Activated naive CD8-positive, alpha-beta T cell treated with anti-CD3 and anti-CD28 coated beads for 36 hours (primary cell): ENCODE results near the gene PCDH1. TPM values are rescaled to one million over a fixed set of nuclear protein-coding genes. Genes with fewer than 3 reads are reported as not detected.
A peak's percentile ranks its signal among the peaks of the same experiment; 100 is the strongest.
"Not testable (repeated sequence)": the region's sequence is repeated elsewhere in the genome, so short reads cannot be mapped to it uniquely, and the experiment has no call there.

Source experiments
- DNase-seq: peaks from one replicate; pipeline ENCODE4 v3.0.0; 2021
- H3K27ac Mint-ChIP-seq: one replicate; pipeline ENCODE4 v1.8.0; 2022; ENCODE audit warnings: mild to moderate bottlenecking, moderate library complexity, mixed read lengths
- H3K27me3 Mint-ChIP-seq: one replicate; pipeline ENCODE4 v1.8.0; 2022; ENCODE audit warnings: mild to moderate bottlenecking, mixed read lengths
- H3K36me3 Mint-ChIP-seq: one replicate; pipeline ENCODE4 v1.8.0; 2021; ENCODE audit warnings: mild to moderate bottlenecking, mixed read lengths
- H3K4me1 Mint-ChIP-seq: one replicate; pipeline ENCODE4 v1.8.0; 2021; ENCODE audit warnings: mixed read lengths
- H3K4me3 Mint-ChIP-seq: one replicate; pipeline ENCODE4 v1.8.0; 2022; ENCODE audit warnings: mild to moderate bottlenecking, moderate library complexity, mixed read lengths
- H3K9me3 Mint-ChIP-seq: one replicate; pipeline ENCODE4 v1.8.0; 2022; ENCODE audit warnings: mixed read lengths
- total RNA-seq, 2 experiments: library from RNA; stranded (reverse); gene quantifications; one replicate each; pipeline ENCODE4 v1.2.3, GENCODE V29; 2021

PCDH1 gene
- total RNA-seq, 2 experiments from 2014 or later: not detected

DNA sequence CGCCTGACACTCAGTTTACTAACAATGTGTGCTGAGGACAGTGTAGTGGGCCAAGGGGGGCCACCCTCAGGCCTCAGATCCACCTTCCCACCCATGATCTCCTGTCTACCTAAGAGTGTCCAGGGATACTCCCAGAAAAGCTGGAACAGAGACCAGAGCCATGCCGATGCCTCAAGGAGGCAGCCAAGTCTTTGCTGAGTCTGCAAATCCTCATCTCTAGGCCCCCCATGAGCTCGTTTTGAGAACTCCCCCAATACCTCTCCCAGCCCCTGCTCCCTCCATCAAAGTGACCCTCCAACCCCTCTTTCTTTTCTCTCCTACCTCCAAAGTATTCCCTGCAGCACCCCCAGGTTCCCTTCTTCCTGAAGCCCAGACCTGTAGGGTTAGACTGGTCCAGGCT lies 53.5 kb downstream of the PCDH1 start:
- Mint-ChIP-seq H3K4me3 (no peak overlapping the region), H3K36me3 (no peaks in the 10 kb centered on the region), H3K27me3 (no peaks in the 10 kb centered on the region), H3K4me1 (no peaks in the 10 kb centered on the region), H3K27ac (no peak overlapping the region), H3K9me3 (no peaks in the 10 kb centered on the region)
- DNase-seq: no peak

DNA sequence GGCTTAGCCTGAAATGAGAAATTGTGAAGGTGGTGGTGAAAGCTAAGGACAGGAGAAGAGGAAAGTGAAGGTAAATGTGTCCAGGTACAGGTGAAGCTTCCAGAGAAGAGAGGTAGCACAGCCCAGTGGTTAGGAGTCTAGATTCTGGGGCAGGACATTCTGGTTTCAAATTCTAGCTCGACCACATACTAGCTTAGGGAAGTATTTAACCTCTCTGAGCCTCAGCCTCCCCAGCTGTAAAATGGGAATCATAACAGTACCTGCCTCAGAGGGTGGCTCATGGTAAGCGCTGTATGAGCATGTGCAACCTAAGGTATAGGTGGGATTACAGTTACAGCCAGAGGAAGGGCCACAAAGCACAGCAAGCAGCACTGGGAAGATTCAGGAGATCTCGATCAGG lies 55.2 kb downstream of the PCDH1 start:
- Mint-ChIP-seq H3K27ac (no peak overlapping the region), H3K27me3 (peaks cover 10% of the 10 kb centered on the region), H3K4me3 (no peak overlapping the region), H3K9me3 (no peaks in the 10 kb centered on the region), H3K36me3 (no peaks in the 10 kb centered on the region), H3K4me1 (no peaks in the 10 kb centered on the region)
- no peak for DNase-seq

DNA sequence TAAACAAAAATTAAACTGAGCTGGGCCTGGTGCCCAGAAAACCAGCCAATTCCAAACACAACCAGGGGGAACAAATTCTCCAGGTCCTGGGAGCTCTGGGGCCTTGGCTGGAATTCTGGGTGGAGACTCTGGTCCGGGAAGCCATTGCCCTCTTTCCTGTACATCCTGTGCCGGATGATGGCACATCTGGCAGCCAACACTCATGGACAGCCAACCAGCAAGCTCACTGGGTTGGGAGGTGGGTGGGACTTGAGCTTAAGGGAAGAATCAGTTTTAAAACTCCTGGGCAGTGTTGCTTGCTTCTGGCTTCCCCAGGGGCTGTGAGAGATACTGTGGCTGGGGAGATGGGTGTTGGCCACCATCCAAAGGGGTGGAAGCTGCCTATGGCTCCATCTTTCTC lies 56.1 kb downstream of the PCDH1 start:
- Mint-ChIP-seq H3K4me1 (no peaks in the 10 kb centered on the region), H3K9me3 (no peaks in the 10 kb centered on the region), H3K27me3 (peaks cover 11% of the 10 kb centered on the region), H3K27ac (no peak overlapping the region), H3K36me3 (no peaks in the 10 kb centered on the region), H3K4me3 (no peak overlapping the region)
- DNase-seq: no peak

DNA sequence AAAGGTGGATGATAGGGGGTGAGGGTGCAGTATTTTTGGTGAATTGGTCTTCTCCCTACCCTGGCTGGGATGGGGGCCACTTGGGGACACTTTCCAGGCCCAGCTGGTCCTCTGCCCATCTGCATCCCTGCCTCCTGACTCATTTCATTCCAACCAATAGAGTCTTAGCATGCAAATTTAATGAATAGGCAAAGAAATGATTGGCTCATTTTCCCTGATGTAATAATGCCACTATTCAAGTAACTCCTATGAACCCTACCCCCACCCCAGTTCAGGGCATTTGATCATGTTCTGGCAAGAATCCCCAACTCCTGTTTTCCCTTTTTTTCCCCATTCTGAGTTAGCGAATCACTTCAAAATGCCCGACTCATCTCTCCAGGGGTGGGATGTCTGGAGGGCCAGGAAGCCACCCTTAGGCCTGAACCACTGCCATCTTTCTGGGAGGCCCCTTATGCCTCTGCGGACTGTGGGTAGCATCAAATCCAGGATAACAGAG lies 56.7 kb downstream of the PCDH1 start:
- no peaks in the 10 kb centered on the region for H3K36me3 Mint-ChIP-seq

DNA sequence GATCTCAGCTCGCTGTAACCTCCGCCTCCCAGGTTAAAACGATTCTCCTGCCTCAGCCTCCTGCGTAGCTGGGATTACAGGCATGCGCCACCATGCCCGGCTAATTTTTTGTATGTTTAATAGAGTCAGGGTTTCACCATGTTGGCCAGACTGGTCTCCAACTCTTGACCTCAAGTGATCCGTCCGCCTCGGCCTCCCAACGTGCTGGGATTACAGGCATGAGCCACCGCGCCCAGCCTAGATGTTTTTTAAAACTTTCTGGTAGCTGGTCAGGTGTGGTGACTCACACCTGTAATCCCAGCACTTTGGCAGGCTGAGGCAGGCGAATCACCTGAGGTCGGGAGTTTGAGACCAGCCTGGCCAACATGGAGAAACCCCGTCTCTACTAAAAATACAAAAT lies 57.5 kb downstream of the PCDH1 start:
- not testable (repeated sequence) for H3K9me3 Mint-ChIP-seq, H3K4me3 Mint-ChIP-seq, H3K27ac Mint-ChIP-seq, DNase-seq, H3K4me1 Mint-ChIP-seq, H3K36me3 Mint-ChIP-seq
- peaks cover 14% of the 10 kb centered on the region for H3K27me3 Mint-ChIP-seq

More for the DNA sequence above, 56.7 kb downstream of the PCDH1 start:
- Mint-ChIP-seq H3K27me3 (peaks cover 11% of the 10 kb centered on the region), H3K27ac (no peak overlapping the region), H3K4me3 (no peak overlapping the region), H3K9me3 (no peaks in the 10 kb centered on the region), H3K4me1 (no peaks in the 10 kb centered on the region)
- DNase-seq: no peak

DNA sequence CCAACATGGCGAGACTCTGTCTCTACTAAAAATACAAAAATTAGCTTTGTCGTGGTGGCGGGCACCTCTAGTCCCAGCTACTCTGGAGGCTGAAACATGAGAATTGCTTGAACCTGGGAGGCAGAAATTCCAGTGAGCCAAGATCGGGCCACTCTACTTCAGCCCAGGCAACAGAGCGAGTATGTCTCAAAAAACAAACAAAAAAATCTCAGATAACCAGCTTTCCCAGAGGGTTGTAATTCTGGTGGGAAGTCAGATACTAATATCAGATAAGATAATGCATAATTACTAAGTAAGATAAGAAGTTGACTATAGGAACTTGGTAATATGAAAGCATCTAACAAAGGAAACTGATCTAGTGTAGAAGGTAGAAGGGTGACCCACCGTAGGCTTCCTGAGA lies 60.6 kb downstream of the PCDH1 start:
- Mint-ChIP-seq H3K36me3 (no peaks in the 10 kb centered on the region), H3K27me3 (peaks cover 24% of the 10 kb centered on the region), H3K4me3 (no peak overlapping the region), H3K9me3 (no peaks in the 10 kb centered on the region), H3K4me1 (no peaks in the 10 kb centered on the region), H3K27ac (no peak overlapping the region)
- no peak for DNase-seq

DNA sequence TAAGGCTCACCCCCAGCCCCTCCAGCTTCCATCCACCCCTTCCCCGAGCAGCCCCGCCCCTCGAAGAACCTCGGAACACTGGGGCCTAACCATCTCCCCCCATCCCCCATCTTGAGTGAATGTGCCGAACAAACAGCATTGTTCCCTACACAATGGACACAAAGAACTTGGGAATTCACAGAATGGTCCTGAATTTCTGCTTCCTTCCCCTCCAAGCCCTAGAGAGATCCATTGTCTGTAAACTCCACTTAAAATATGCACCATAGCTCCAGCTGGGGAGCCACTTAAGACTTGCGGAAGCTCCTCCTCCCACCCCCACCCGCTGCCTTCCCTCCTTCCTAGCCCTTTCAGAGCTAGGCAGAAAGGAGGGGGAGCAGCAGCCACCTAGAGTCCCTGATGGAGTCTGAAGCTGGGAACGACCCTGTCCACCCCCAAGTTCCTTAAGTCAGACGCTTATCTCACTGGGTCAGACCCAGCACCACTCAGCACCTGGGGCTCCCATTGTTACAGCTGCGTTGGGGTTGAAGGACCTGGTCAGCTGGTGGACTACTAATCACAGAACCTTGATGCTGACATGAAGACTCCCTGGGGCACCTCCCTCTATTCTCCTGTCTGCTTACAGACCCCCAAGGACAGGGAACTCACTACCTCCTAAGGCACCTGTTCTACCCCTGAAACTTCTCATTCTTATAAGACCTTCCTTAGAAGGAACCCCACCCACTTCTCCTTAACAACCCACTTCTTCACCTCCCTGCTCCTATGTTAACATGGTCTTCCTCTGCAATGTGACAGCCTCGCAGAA lies 61.4 kb downstream of the PCDH1 start:
- H3K36me3 Mint-ChIP-seq: no peaks in the 10 kb centered on the region
- H3K4me3 Mint-ChIP-seq: no peak overlapping the region
- H3K27me3 Mint-ChIP-seq: peaks cover 33% of the 10 kb centered on the region
- H3K9me3 Mint-ChIP-seq: no peaks in the 10 kb centered on the region
- DNase-seq: no peak
- no peaks in the 10 kb centered on the region for H3K4me1 Mint-ChIP-seq
- H3K27ac Mint-ChIP-seq: no peak overlapping the region

DNA sequence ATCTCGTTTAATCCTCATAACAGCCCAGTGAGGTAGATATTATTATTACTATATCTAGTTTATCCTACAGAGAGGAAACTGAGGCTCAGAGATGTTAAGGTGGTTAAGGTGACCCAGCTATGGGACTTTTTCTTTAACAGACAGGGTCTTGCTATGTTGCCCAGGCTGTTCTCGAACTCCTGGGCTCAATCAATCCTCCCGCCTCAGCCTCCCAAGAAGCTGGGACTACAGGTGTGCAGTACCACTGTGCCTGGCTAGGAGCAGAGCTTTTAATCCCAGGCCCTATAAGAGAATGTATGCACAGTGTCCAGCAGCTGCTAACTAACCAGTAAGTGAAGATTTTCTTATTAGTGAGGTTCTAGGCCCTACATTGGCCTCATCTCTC lies 62.4 kb downstream of the PCDH1 start:
- Mint-ChIP-seq H3K4me3 (no peak overlapping the region), H3K27me3 (peaks cover 41% of the 10 kb centered on the region), H3K36me3 (no peaks in the 10 kb centered on the region), H3K4me1 (no peaks in the 10 kb centered on the region), H3K9me3 (no peaks in the 10 kb centered on the region), H3K27ac (no peak overlapping the region)
- DNase-seq: no peak

DNA sequence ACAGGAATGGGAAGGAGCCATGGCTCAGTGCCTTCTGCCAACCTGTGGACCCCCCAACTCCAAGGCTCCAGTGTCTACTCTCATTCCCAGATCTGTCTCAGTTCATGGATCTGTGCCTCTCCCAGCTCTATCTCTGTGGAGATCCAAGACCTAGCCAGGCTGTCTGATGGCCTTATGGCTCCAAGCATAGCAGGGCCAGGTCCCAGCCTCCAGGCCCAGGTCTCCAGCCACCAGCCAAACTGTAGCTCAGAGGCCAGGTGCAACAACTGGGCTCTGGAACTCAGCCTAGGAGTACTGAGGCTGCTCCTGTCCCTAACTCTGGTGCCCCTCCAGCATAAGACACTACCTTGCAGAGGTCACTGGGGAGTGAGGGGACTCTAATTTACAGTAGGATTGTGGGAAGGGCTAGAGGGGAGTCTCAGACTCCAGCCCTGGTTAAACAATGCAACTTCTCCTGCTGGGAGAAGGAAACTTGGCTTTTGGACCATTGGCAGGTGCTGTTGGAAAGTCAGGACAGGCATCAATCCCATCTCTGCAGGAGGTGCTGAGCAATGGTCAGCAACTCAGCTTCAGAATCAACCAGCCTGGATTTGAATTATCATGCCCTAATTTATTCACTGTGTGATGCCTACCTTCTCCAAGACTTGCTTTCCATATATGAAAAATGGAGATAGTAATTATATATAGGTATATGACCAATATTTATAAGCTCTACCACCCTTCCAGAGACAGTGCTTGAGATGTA lies 63.0 kb downstream of the PCDH1 start:
- Mint-ChIP-seq H3K27me3 (peaks cover 47% of the 10 kb centered on the region), H3K9me3 (no peaks in the 10 kb centered on the region), H3K4me3 (no peak overlapping the region), H3K4me1 (no peaks in the 10 kb centered on the region), H3K36me3 (no peaks in the 10 kb centered on the region), H3K27ac (no peak overlapping the region)
- no peak for DNase-seq

DNA sequence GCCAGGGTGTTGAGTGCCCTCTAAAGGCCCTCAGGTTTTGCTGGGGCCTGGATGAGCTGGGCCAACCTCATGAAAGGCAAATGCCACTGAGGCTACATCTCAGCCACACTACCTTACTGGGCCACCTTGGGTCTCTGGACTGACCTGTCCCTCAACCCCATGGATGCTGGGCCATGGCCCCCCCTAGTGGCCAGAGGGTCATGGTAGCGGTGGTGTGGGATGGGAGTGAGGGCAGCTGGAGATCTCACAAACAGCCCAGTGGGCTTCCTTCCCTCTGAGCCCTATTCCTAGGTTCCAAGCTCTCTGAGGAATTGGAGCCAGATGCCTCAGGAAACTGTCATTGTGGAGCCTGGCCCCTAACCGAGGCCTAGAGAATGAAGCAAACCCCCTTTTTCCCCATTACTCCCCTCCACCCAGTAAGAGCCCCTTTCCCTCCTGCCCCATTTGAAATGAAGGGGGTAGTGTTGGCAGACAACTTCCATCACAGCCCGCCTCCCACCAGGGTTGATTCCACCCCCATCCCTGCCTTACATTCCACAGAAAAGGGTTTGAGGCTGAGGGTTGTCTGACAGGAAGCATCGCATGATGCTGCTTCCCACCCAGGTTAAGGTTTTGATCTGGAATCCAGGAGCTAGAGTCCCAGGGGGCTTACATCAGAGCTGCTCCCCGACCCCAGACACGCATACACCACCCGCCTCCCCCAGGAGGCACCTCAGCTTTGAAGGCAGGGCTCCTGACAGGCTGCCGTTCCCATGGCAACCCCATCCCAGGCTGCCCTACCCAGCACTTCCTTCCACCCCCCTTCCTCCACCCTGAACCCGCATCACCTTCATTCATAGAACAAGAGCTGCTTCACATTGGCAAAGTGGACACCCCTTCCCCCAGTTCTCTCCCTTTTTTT lies 63.9 kb downstream of the PCDH1 start:
- Mint-ChIP-seq H3K36me3 (no peaks in the 10 kb centered on the region), H3K27ac (no peak overlapping the region), H3K4me3 (no peak overlapping the region), H3K27me3 (peaks cover 51% of the 10 kb centered on the region), H3K4me1 (no peaks in the 10 kb centered on the region), H3K9me3 (no peaks in the 10 kb centered on the region)
- DNase-seq: peak; percentile 49

DNA sequence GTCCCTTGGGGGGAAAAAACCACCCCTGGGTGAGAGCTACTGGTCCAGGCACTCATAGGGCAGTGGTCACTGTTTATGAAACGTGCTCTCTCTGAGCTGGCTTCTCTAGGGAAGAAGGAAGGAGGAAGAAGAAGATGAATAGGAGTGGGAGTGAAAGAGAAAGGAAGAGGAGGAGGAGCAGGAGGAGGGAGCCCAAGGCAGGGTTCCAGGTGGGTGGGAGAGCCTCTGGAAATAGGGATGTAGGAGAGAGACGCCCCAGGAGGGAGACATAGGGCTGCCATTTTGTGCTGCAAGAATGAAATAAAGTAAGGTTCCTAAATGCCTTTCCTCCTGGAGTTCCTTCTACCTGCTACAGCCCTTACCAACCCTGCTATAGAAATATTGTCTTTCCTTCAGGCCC lies 65.7 kb downstream of the PCDH1 start:
- H3K4me3 Mint-ChIP-seq: no peak overlapping the region
- peaks cover 48% of the 10 kb centered on the region for H3K27me3 Mint-ChIP-seq
- H3K9me3 Mint-ChIP-seq: no peaks in the 10 kb centered on the region
- no peaks in the 10 kb centered on the region for H3K4me1 Mint-ChIP-seq
- no peak overlapping the region for H3K27ac Mint-ChIP-seq
- no peaks in the 10 kb centered on the region for H3K36me3 Mint-ChIP-seq
- no peak for DNase-seq

DNA sequence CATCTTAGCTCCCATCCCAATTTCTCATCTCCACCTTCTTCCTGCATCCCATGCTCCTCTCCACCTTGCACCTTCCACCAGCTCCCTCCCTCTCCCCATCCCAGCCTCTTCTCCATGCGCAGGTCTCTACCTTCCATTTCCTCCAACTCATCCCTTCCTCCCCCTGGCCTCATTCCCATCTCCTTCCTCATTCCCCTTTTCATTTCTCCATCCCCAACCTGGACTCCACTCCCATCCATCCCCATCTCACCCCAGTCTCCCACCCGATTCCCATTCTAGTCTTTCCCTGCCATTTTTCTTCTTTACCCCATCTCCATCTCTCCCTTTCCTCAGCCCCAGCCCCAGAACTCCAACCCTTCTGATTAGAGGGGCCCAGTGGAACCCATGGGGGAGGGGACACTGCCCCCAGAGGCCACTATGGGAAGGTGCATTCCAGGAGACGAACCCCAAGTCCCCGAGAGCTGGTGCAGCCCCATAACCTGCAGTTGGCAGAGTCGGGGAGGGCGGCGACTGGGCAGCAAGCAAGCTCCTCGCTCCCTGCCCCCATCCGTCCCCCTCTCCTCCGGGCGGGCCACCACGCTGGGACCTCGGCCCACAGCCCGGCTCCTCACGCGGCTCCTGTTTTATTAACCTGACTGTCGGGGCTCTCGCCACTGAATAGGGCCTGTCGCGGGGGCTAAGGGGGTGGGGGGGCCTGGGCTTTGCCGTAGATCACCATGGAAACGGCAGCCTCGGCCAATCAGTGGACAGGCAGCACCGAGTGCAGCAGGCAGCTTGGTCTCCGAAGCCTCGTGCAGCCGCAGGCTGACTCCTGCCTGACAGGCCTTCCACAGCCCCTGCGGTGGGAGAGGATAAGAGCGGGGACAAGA lies 66.7 kb downstream of the PCDH1 start:
- Mint-ChIP-seq H3K9me3 (no peaks in the 10 kb centered on the region), H3K36me3 (no peaks in the 10 kb centered on the region), H3K27ac (no peak overlapping the region), H3K27me3 (peaks cover 56% of the 10 kb centered on the region), H3K4me3 (no peak overlapping the region), H3K4me1 (no peaks in the 10 kb centered on the region)
- DNase-seq: peak; percentile 28

DNA sequence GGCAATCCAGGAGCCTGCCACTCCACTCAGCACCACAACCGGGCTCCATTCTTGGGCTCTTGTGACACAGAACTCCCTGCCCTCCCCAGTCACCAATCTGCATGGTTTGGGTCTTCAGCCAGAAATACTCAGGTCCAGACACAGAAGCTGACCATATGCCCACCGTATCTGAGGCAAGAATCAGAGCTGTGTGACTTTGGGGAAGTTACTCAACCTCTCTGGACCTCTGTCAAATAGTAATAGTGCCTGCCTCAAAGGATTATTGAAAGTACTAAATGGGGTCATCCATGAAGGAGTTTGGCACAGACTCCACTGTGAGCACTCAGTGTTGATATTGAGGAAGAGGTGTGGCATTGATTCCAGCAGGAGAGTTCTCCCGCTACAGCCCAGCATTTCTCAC lies 67.5 kb downstream of the PCDH1 start:
- H3K27me3 Mint-ChIP-seq: peaks cover 57% of the 10 kb centered on the region
- H3K4me3 Mint-ChIP-seq: no peak overlapping the region
- no peak for DNase-seq
- H3K36me3 Mint-ChIP-seq: no peaks in the 10 kb centered on the region
- H3K9me3 Mint-ChIP-seq: no peaks in the 10 kb centered on the region
- H3K27ac Mint-ChIP-seq: no peak overlapping the region
- H3K4me1 Mint-ChIP-seq: no peaks in the 10 kb centered on the region

DNA sequence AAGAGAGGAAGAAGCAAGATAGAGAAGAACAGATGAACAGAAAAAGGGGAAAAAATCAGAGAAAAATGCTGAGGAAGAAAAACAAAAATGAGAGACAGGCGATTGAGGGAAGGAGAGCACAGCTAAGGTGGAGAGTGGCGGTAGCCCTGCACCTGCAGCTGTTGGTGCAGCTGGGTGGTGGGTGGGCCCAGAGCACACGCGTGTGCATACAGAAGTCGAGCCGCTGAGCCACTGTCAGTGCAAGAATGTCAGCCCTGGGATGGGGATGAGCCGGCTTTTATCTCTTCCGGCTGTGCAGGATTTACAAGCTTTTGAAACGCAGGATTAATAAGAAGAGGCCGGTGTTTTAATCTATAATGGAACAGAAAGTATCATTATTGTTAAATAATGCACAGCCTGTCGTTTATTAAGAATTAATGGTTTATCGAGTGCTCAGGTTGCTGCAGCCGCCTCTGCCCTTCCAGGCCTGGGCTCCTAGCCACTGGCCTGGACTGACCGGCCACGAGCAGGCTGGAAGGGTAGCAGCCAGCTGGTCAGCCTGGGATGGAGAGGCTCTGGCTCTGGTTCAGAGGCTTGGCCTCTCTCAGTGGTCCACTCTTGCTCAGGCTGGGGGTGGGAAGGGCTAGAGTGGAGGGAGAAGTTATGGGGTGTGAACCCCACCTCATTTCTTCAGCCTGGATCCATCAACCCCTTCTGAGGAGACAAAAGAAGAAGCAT lies 68.7 kb downstream of the PCDH1 start:
- no peak overlapping the region for H3K4me3 Mint-ChIP-seq
- H3K36me3 Mint-ChIP-seq: no peaks in the 10 kb centered on the region
- H3K4me1 Mint-ChIP-seq: no peaks in the 10 kb centered on the region
- no peak overlapping the region for H3K27ac Mint-ChIP-seq
- DNase-seq: no peak
- H3K9me3 Mint-ChIP-seq: no peaks in the 10 kb centered on the region
- H3K27me3 Mint-ChIP-seq: peaks cover 62% of the 10 kb centered on the region
